CD8-positive, alpha-beta memory T cell (primary cell): ENCODE results near the gene GJB1. TPM values are rescaled to one million over a fixed set of nuclear protein-coding genes. Genes with fewer than 3 reads are reported as not detected.

ENCODE experiments used
- CTCF ChIA-PET: fragments of 350-600 bp; sonication (Branson Sonifier 250); formaldehyde crosslinking; loops from one replicate; lab custom pipeline; 2021; ENCODE audit warnings: antibody characterized with exemption; lab: Charles Lee
- POLR2A ChIA-PET: fragments of 350-600 bp; sonication (Branson Sonifier 250); formaldehyde crosslinking; loops from one replicate; lab custom pipeline; 2021; ENCODE audit warnings: antibody characterized with exemption; lab: Charles Lee
- DNase-seq, 5 donors: peaks; one replicate each; pipeline versions ENCODE4 v3.0.0 to v3.0.0-alpha.2; 2020 to 2022; ENCODE audit warnings: mixed read lengths in 1 of 5
- H3K27ac ChIP-seq: one replicate; pipeline ENCODE4 v1.7.0; 2013; ENCODE audit warnings: low read depth, mild to moderate bottlenecking, low read length, moderate library complexity
- H3K27me3 ChIP-seq: 2 replicates; pipeline ENCODE4 v1.7.0; 2013; ENCODE audit warnings: low read length, mild to moderate bottlenecking; ENCODE audit not compliant: insufficient read depth, poor library complexity, severe bottlenecking
- H3K36me3 ChIP-seq: 2 replicates; pipeline ENCODE4 v1.7.0; 2013; ENCODE audit warnings: mild to moderate bottlenecking, low read length, moderate library complexity; ENCODE audit not compliant: insufficient read depth
- H3K4me1 ChIP-seq: 2 replicates; pipeline ENCODE4 v1.7.0; 2013; ENCODE audit warnings: mild to moderate bottlenecking, low read length, moderate library complexity; ENCODE audit not compliant: insufficient read depth
- H3K4me3 ChIP-seq: 2 replicates; pipeline ENCODE4 v1.7.0; 2013; ENCODE audit warnings: mild to moderate bottlenecking, low read length
- H3K9me3 ChIP-seq: 2 replicates; pipeline ENCODE4 v1.7.0; 2013; ENCODE audit warnings: mild to moderate bottlenecking, low read length
- H3K27ac Mint-ChIP-seq, 8 donors: one replicate each; pipeline ENCODE4 v1.8.0; 2020 to 2021; ENCODE audit warnings: mixed read lengths in 8 of 8, mild to moderate bottlenecking in 6 of 8, inconsistent platforms in 3 of 8, moderate library complexity in 3 of 8
- H3K27me3 Mint-ChIP-seq, 2 donors: one replicate each; pipeline ENCODE4 v1.8.0; 2020 to 2021; ENCODE audit warnings: mixed read lengths in 2 of 2, mild to moderate bottlenecking in 1 of 2, moderate library complexity in 1 of 2
- H3K36me3 Mint-ChIP-seq, 3 donors: one replicate each; pipeline ENCODE4 v1.8.0; 2020 to 2021; ENCODE audit warnings: mixed read lengths in 3 of 3, inconsistent platforms in 1 of 3, mild to moderate bottlenecking in 1 of 3
- H3K4me1 Mint-ChIP-seq, 3 donors: one replicate each; pipeline ENCODE4 v1.8.0; 2020 to 2021; ENCODE audit warnings: mixed read lengths in 3 of 3, inconsistent platforms in 1 of 3, mild to moderate bottlenecking in 1 of 3
- H3K4me3 Mint-ChIP-seq, 7 donors: one replicate each; pipeline ENCODE4 v1.8.0; 2020 to 2021; ENCODE audit warnings: mixed read lengths in 7 of 7, mild to moderate bottlenecking in 6 of 7, moderate library complexity in 4 of 7, inconsistent platforms in 2 of 7
- H3K9me3 Mint-ChIP-seq, 5 donors: one replicate each; pipeline ENCODE4 v1.8.0; 2020 to 2022; ENCODE audit warnings: mixed read lengths in 5 of 5, mild to moderate bottlenecking in 3 of 5, moderate library complexity in 2 of 5, inconsistent platforms in 1 of 5
- polyA plus RNA-seq: library from polyadenylated mRNA; unstranded; fragments of 300-500 nt; fragmentation: Illumina TruSeq; gene quantifications from one replicate; pipeline ENCODE4 v1.2.3, GENCODE V29; 2021
- total RNA-seq, 2 experiments: library from RNA; stranded (reverse); gene quantifications; one replicate each; pipeline ENCODE4 v1.2.3, GENCODE V29; 2021

GJB1 gene
- total and polyA plus RNA-seq, 3 experiments from 2014 or later: not detected

GRCh38 chrX:71215338-71215912, 7.6 kb upstream of the GJB1 start:
- Histone ChIP-seq H3K9me3 (no peaks in the 10 kb centered on the region), H3K4me3 (no peak overlapping the region), H3K36me3 (no peaks in the 10 kb centered on the region), H3K4me1 (no peaks in the 10 kb centered on the region), H3K27me3 (peaks cover 6% of the 10 kb centered on the region), H3K27ac (no peak overlapping the region)
- Mint-ChIP-seq H3K9me3 (no peaks in the 10 kb centered on the region), H3K4me3 (no peak overlapping the region), H3K4me1 (peaks cover 0 to 3% (median 0%) of the 10 kb centered on the region in 3 donors), H3K36me3 (no peaks in the 10 kb centered on the region), H3K27me3 (peaks cover 0 to 14% of the 10 kb centered on the region in 2 donors), H3K27ac (peak overlapping the region in 1 of 8 donors; percentile 66)
- POLR2A ChIA-PET: no interaction called here
- CTCF ChIA-PET: no interaction called here
- DNase-seq: no peak

GRCh38 chrX:71216485-71216884, 6.5 kb upstream of the GJB1 start:
- Mint-ChIP-seq H3K36me3 (no peaks in the 10 kb centered on the region), H3K4me3 (no peak overlapping the region), H3K27me3 (peaks cover 0 to 12% of the 10 kb centered on the region in 2 donors), H3K27ac (peak overlapping the region in 1 of 8 donors; percentile 24), H3K4me1 (peaks cover 0 to 3% (median 0%) of the 10 kb centered on the region in 3 donors), H3K9me3 (no peaks in the 10 kb centered on the region)
- Histone ChIP-seq H3K27ac (no peak overlapping the region), H3K4me3 (no peak overlapping the region), H3K4me1 (no peaks in the 10 kb centered on the region), H3K27me3 (peaks cover 6% of the 10 kb centered on the region), H3K9me3 (no peaks in the 10 kb centered on the region), H3K36me3 (no peaks in the 10 kb centered on the region)
- POLR2A ChIA-PET: no interaction called here
- CTCF ChIA-PET: no interaction called here
- DNase-seq: no peak

GRCh38 chrX:71217298-71217697, 5.7 kb upstream of the GJB1 start:
- ChIA-PET CTCF (no interaction called here), POLR2A (no interaction called here)
- H3K27ac ChIP-seq: no peak overlapping the region
- no peak overlapping the region for H3K27ac Mint-ChIP-seq
- H3K36me3 Mint-ChIP-seq: no peaks in the 10 kb centered on the region
- no peaks in the 10 kb centered on the region for H3K4me1 ChIP-seq
- H3K27me3 Mint-ChIP-seq: peaks cover 0 to 14% of the 10 kb centered on the region in 2 donors
- no peak overlapping the region for H3K4me3 ChIP-seq
- H3K9me3 ChIP-seq: no peaks in the 10 kb centered on the region
- H3K4me3 Mint-ChIP-seq: no peak overlapping the region
- no peaks in the 10 kb centered on the region for H3K9me3 Mint-ChIP-seq
- DNase-seq: no peak
- no peaks in the 10 kb centered on the region for H3K36me3 ChIP-seq
- H3K4me1 Mint-ChIP-seq: peaks cover 0 to 3% (median 0%) of the 10 kb centered on the region in 3 donors
- H3K27me3 ChIP-seq: peaks cover 6% of the 10 kb centered on the region

- CTCF ChIA-PET: no interaction called here
- H3K4me1 Mint-ChIP-seq: peaks cover 0 to 3% (median 0%) of the 10 kb centered on the region in 3 donors
- no peaks in the 10 kb centered on the region for H3K9me3 Mint-ChIP-seq
Observed at GRCh38 chrX:71221145-71221544, 1.9 kb upstream of the GJB1 start.

GRCh38 chrX:71224098-71224708, 1.2 kb downstream of the GJB1 start:
- Histone ChIP-seq H3K9me3 (no peaks in the 10 kb centered on the region), H3K27ac (no peak overlapping the region), H3K36me3 (no peaks in the 10 kb centered on the region), H3K4me1 (no peaks in the 10 kb centered on the region), H3K4me3 (no peak overlapping the region), H3K27me3 (no peaks in the 10 kb centered on the region)
- H3K27me3 Mint-ChIP-seq: peaks cover 0 to 15% of the 10 kb centered on the region in 2 donors
- ChIA-PET POLR2A (no interaction called here), CTCF (no interaction called here)
- no peak overlapping the region for H3K4me3 Mint-ChIP-seq
- H3K9me3 Mint-ChIP-seq: no peaks in the 10 kb centered on the region
- no peaks in the 10 kb centered on the region for H3K4me1 Mint-ChIP-seq
- no peak overlapping the region for H3K27ac Mint-ChIP-seq
- no peaks in the 10 kb centered on the region for H3K36me3 Mint-ChIP-seq
- no peak for DNase-seq

More at GRCh38 chrX:71221145-71221544, 1.9 kb upstream of the GJB1 start:
- POLR2A ChIA-PET: interaction anchor here (0.7 kb wide), 1 partner anchor 10 kb away, joined by 4 read pairs; no protein-coding TSS in a partner anchor
- Histone ChIP-seq H3K27ac (no peak overlapping the region), H3K4me3 (no peak overlapping the region), H3K27me3 (no peaks in the 10 kb centered on the region), H3K9me3 (no peaks in the 10 kb centered on the region), H3K4me1 (no peaks in the 10 kb centered on the region), H3K36me3 (no peaks in the 10 kb centered on the region)
- peaks cover 0 to 18% of the 10 kb centered on the region in 2 donors for H3K27me3 Mint-ChIP-seq
- no peaks in the 10 kb centered on the region for H3K36me3 Mint-ChIP-seq
- no peak overlapping the region for H3K27ac Mint-ChIP-seq
- DNase-seq: no peak
- H3K4me3 Mint-ChIP-seq: no peak overlapping the region

GRCh38 chrX:71225009-71225408, 2.0 kb downstream of the GJB1 start:
- CTCF ChIA-PET: no interaction called here
- Mint-ChIP-seq H3K27me3 (peaks cover 0 to 15% of the 10 kb centered on the region in 2 donors), H3K4me1 (no peaks in the 10 kb centered on the region), H3K9me3 (no peaks in the 10 kb centered on the region), H3K36me3 (no peaks in the 10 kb centered on the region), H3K27ac (no peak overlapping the region), H3K4me3 (no peak overlapping the region)
- POLR2A ChIA-PET: no interaction called here
- Histone ChIP-seq H3K4me3 (no peak overlapping the region), H3K27me3 (no peaks in the 10 kb centered on the region), H3K36me3 (no peaks in the 10 kb centered on the region), H3K9me3 (no peaks in the 10 kb centered on the region), H3K4me1 (no peaks in the 10 kb centered on the region), H3K27ac (no peak overlapping the region)
- no peak for DNase-seq

GRCh38 chrX:71225676-71226075, 2.7 kb downstream of the GJB1 start:
- CTCF ChIA-PET: no interaction called here
- Histone ChIP-seq H3K4me1 (no peaks in the 10 kb centered on the region), H3K27me3 (no peaks in the 10 kb centered on the region), H3K27ac (no peak overlapping the region), H3K9me3 (no peaks in the 10 kb centered on the region), H3K36me3 (no peaks in the 10 kb centered on the region), H3K4me3 (no peak overlapping the region)
- DNase-seq: no peak
- Mint-ChIP-seq H3K27me3 (peaks cover 0 to 15% of the 10 kb centered on the region in 2 donors), H3K36me3 (no peaks in the 10 kb centered on the region), H3K4me1 (no peaks in the 10 kb centered on the region), H3K27ac (peak overlapping the region in 1 of 8 donors; percentile 38), H3K4me3 (no peak overlapping the region), H3K9me3 (no peaks in the 10 kb centered on the region)
- POLR2A ChIA-PET: no interaction called here

- Mint-ChIP-seq H3K9me3 (no peaks in the 10 kb centered on the region), H3K36me3 (no peaks in the 10 kb centered on the region), H3K4me1 (no peaks in the 10 kb centered on the region), H3K27ac (peak overlapping the region in 2 of 8 donors; percentile 1 to 27), H3K4me3 (no peak overlapping the region), H3K27me3 (peaks cover 0 to 13% of the 10 kb centered on the region in 2 donors)
- Histone ChIP-seq H3K9me3 (no peaks in the 10 kb centered on the region), H3K4me1 (no peaks in the 10 kb centered on the region), H3K36me3 (no peaks in the 10 kb centered on the region), H3K4me3 (no peak overlapping the region), H3K27me3 (no peaks in the 10 kb centered on the region), H3K27ac (no peak overlapping the region)
- no peak for DNase-seq
- POLR2A ChIA-PET: no interaction called here
- CTCF ChIA-PET: no interaction called here
Observed at GRCh38 chrX:71227370-71228062, 4.5 kb downstream of the GJB1 start.
